Vein endothelial cell (primary cell): ENCODE data around the gene PRAMEF20. TPM values are rescaled to one million over a fixed set of nuclear protein-coding genes. Genes with fewer than 3 reads are reported as not detected.

Experiments used
- total RNA-seq: library from RNA; depleted of rRNA; stranded (reverse); fragments of >200 nt; gene quantifications from 2 replicates; pipeline ENCODE4 v1.2.3, GENCODE V29; 2012

PRAMEF20 gene
- total RNA-seq = not detected in 2 replicates

GRCh38 chr1:13410150-13410549, at the start of gene PRAMEF20:
PRAMEF20 (plus strand) TSS chr1:13410450; CDS start chr1:13416355, 5,905 bp downstream.

DNA sequence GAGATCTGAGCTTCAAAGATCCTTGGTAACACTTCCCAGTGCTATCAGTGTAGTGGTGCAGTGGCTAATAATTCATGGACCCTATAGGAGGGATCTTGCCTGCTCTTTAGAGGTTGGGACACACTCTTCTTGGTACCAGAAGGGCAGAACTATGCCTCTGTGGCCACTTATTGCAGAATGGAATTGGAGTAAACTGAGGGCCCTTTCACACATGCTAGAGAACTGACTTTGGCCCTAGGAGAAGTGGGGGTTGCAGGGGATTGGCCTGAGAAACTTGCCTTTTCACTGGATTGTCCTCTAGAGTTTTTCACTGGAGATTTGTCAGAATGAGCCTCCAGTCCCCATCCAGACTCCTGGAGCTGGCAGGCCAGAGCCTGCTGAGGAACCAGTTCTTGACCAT, 20.9 kb upstream of the PRAMEF20 start, which contains the start of gene PRAMEF17:
Gene PRAMEF17, plus strand, starts transcription at position 301 of the 400 bp plus-strand sequence. Its CDS starts 26 bp downstream, at position 327.

Other genes starting within 250 kb of the PRAMEF20 start
- gene HNRNPCL4, start 244.8 kb upstream of the PRAMEF20 start, total RNA-seq = not detected in 2 replicates
- gene PRAMEF9, start 238.6 kb upstream of the PRAMEF20 start, total RNA-seq = not detected in 2 replicates
- not detected in 2 replicates for gene PRAMEF13, start 209.0 kb upstream of the PRAMEF20 start, total RNA-seq
- gene PRAMEF18, start 184.3 kb upstream of the PRAMEF20 start, total RNA-seq = not detected in 2 replicates
- gene PRAMEF5, start 156.3 kb upstream of the PRAMEF20 start, total RNA-seq = not detected in 2 replicates
- gene PRAMEF8, start 125.3 kb upstream of the PRAMEF20 start, total RNA-seq = not detected in 2 replicates
- not detected in 2 replicates for gene PRAMEF33, start 106.9 kb upstream of the PRAMEF20 start, total RNA-seq
- not detected in 2 replicates for gene PRAMEF15, start 94.9 kb upstream of the PRAMEF20 start, total RNA-seq
- not detected in 2 replicates for gene PRAMEF14, start 63.3 kb upstream of the PRAMEF20 start, total RNA-seq
- not detected in 2 replicates for gene PRAMEF19, start 38.5 kb upstream of the PRAMEF20 start, total RNA-seq
- gene PRAMEF17, start 20.8 kb upstream of the PRAMEF20 start, total RNA-seq = not detected in 2 replicates
- not detected in 2 replicates for gene LRRC38, start 103.6 kb downstream of the PRAMEF20 start, total RNA-seq
- 0.33 TPM in 1 of 2 replicates, not detected in the other for gene PDPN, start 173.4 kb downstream of the PRAMEF20 start, total RNA-seq